HCT116 (cell line): ENCODE data around the gene TAS2R50. TPM values are rescaled to one million over a fixed set of nuclear protein-coding genes. Genes with fewer than 3 reads are reported as not detected.

Source experiments
- REST ChIP-seq: IDR thresholded peaks from 2 replicates; pipeline ENCODE4 v1.6.1; 2012; ENCODE audit warnings: low read depth
- total RNA-seq: library from RNA; stranded (reverse); gene quantifications from one replicate; pipeline ENCODE4 v1.2.1, GENCODE V29; 2021; ENCODE audit not compliant: unreplicated experiment

Gene TAS2R50
- total RNA-seq, 1 experiment from 2014 or later, result 0.54 TPM

- TF ChIP-seq REST, result no peak
Observed at GRCh38 chr12:10936506-10936905, 50.2 kb downstream of the TAS2R50 start (continued).

Other genes starting within 250 kb of the TAS2R50 start
- not detected for gene TAS2R7, start 184.3 kb downstream of the TAS2R50 start, total RNA-seq
- not detected for gene TAS2R8, start 179.6 kb downstream of the TAS2R50 start, total RNA-seq
- not detected for gene TAS2R9, start 176.7 kb downstream of the TAS2R50 start, total RNA-seq
- gene TAS2R10, start 160.6 kb downstream of the TAS2R50 start, total RNA-seq, result 0.81 TPM
- gene PRR4, start 137.4 kb downstream of the TAS2R50 start, total RNA-seq, result 2.2 TPM
- 5.9 TPM for gene PRH1, start 102.7 kb downstream of the TAS2R50 start, total RNA-seq
- 0.91 TPM for gene TAS2R13, start 77.3 kb downstream of the TAS2R50 start, total RNA-seq
- not detected for gene PRH2, start 57.7 kb downstream of the TAS2R50 start, total RNA-seq
- 1.9 TPM for gene TAS2R14, start 47.6 kb downstream of the TAS2R50 start, total RNA-seq
- 0.76 TPM for gene TAS2R20, start 11.4 kb upstream of the TAS2R50 start, total RNA-seq
- 1.6 TPM for gene TAS2R19, start 35.7 kb upstream of the TAS2R50 start, total RNA-seq
- gene TAS2R31, start 44.5 kb upstream of the TAS2R50 start, total RNA-seq, result 1.7 TPM
- gene TAS2R46, start 75.4 kb upstream of the TAS2R50 start, total RNA-seq, result 0.42 TPM
- gene TAS2R43, start 105.4 kb upstream of the TAS2R50 start, total RNA-seq, result not detected
- gene TAS2R30, start 147.7 kb upstream of the TAS2R50 start, total RNA-seq, result 1.5 TPM
- 6.4 TPM for gene SMIM10L1, start 184.3 kb upstream of the TAS2R50 start, total RNA-seq
- gene TAS2R42, start 200.0 kb upstream of the TAS2R50 start, total RNA-seq, result not detected